HCT116 (cell line): Measurements from ENCODE around the gene ADCYAP1. TPM values are rescaled to one million over a fixed set of nuclear protein-coding genes. Genes with fewer than 3 reads are reported as not detected.

ENCODE experiments used
- ATAC-seq: fragments of 200-7000 bp; cut with Tn5 transposase; 2 replicates; pipeline ENCODE4 v1.9.1; 2020; ENCODE audit warnings: mild to moderate bottlenecking, moderate library complexity
- BruUV-seq: library from RNA; stranded (reverse); fragments of 400-500 nt; replicated peaks from 2 replicates; lab custom pipeline; 2021; lab: Mats Ljungman, UMichigan
- CTCF ChIA-PET: fragments of 300-600 bp; sonication (Branson Sonifier 250); formaldehyde crosslinking; loops from one replicate; lab custom pipeline; 2021; ENCODE audit warnings: antibody characterized with exemption; lab: Charles Lee
- POLR2A ChIA-PET: fragments of 300-600, 350-600 bp; sonication (Branson Sonifier 250); formaldehyde crosslinking; loops from one replicate; lab custom pipeline; 2021; ENCODE audit warnings: antibody characterized with exemption; lab: Charles Lee
- RAD21 ChIA-PET, 2 experiments: fragments of 300-600 bp; sonication (Branson Sonifier 250); formaldehyde crosslinking; loops; one replicate each; lab custom pipeline; 2023; ENCODE audit warnings: low total read pairs in 2 of 2; ENCODE audit not compliant: uncharacterized antibody in 2 of 2, unreplicated experiment in 2 of 2, low non-redundant PET in 1 of 2; lab: Charles Lee
- DNase-seq: peaks from one replicate; pipeline ENCODE4 v3.0.0-alpha.2; 2010; ENCODE audit warnings: low read depth, low spot score
- H2AFZ ChIP-seq: fragments of 200-600 bp; shearing (Covaris generic), sonication (generic); 2 replicates; pipeline ENCODE4 v1.6.1; 2017; ENCODE audit warnings: low read depth, mixed run types, mixed read lengths, antibody characterized with exemption, low read length; ENCODE audit not compliant: poor library complexity, severe bottlenecking
- H3K27ac ChIP-seq: 2 replicates; pipeline ENCODE4 v1.5.1; 2012; ENCODE audit warnings: low read depth, low read length
- H3K27me3 ChIP-seq: fragments of 200-600 bp; sonication (generic); 2 replicates; pipeline ENCODE4 v1.6.1; 2016; ENCODE audit warnings: mixed run types, low read length, mixed read lengths; ENCODE audit not compliant: insufficient read depth
- H3K36me3 ChIP-seq, 2 experiments: fragments of 200-500 bp in 1 of 2; fragments of 200-600 bp in 1 of 2; sonication (Bioruptor generic) in 1 of 2; sonication (generic) in 1 of 2; 2 replicates each; pipeline versions ENCODE4 v1.5.1 to v1.6.1; 2014 to 2016; ENCODE audit warnings: low read length in 2 of 2, inconsistent platforms in 1 of 2, mixed read lengths in 1 of 2, mixed run types in 1 of 2; ENCODE audit not compliant: insufficient read depth in 2 of 2, control insufficient read depth in 1 of 2
- H3K4me1 ChIP-seq, 2 experiments: fragments of 200-600 bp in 1 of 2; sonication (generic) in 1 of 2; 2 replicates each; pipeline versions ENCODE4 v1.5.1 to v1.6.1; 2012 to 2017; ENCODE audit warnings: low read length in 2 of 2, inconsistent platforms in 1 of 2, mild to moderate bottlenecking in 1 of 2, mixed read lengths in 1 of 2, mixed run types in 1 of 2, moderate library complexity in 1 of 2; ENCODE audit not compliant: insufficient read depth in 2 of 2, control insufficient read depth in 1 of 2
- H3K4me2 ChIP-seq: fragments of 200-600 bp; sonication (generic); 2 replicates; pipeline ENCODE4 v1.6.1; 2017; ENCODE audit warnings: mixed run types, low read length, mixed read lengths
- H3K4me3 ChIP-seq, 2 experiments: fragments of 200-600 bp in 1 of 2; sonication (generic) in 1 of 2; replicated peaks in 1 of 2; 2 replicates each; pipeline ENCODE4 v1.5.1; 2011 to 2016; ENCODE audit warnings: low read length in 2 of 2, control low read depth in 1 of 2, low read depth in 1 of 2, mild to moderate bottlenecking in 1 of 2, mixed read lengths in 1 of 2, mixed run types in 1 of 2
- H3K79me2 ChIP-seq: fragments of 200-600 bp; sonication (generic); 2 replicates; pipeline ENCODE4 v1.6.1; 2017; ENCODE audit warnings: mild to moderate bottlenecking, mixed run types, low read length, moderate library complexity, mixed read lengths; ENCODE audit not compliant: insufficient read depth
- H3K9ac ChIP-seq: fragments of 200-600 bp; sonication (generic); 2 replicates; pipeline ENCODE4 v1.6.1; 2016; ENCODE audit warnings: low read length, mixed read lengths
- H3K9me2 ChIP-seq: fragments of 200-600 bp; sonication (generic), shearing (Covaris generic); 2 replicates; pipeline ENCODE4 v1.6.1; 2017; ENCODE audit warnings: mixed run types, mild to moderate bottlenecking, moderate library complexity; ENCODE audit not compliant: insufficient read depth
- H3K9me3 ChIP-seq, 2 experiments: fragments of 200-500 bp in 1 of 2; fragments of 200-600 bp in 1 of 2; sonication (Bioruptor generic) in 1 of 2; sonication (generic) in 1 of 2; 2 replicates each; pipeline ENCODE4 v1.6.1; 2014 to 2017; ENCODE audit warnings: low read length in 2 of 2, mixed read lengths in 2 of 2, inconsistent platforms in 1 of 2, low read depth in 1 of 2, mild to moderate bottlenecking in 1 of 2, mixed run types in 1 of 2, moderate library complexity in 1 of 2; ENCODE audit not compliant: control insufficient read depth in 1 of 2, insufficient read depth in 1 of 2
- H4K20me1 ChIP-seq: fragments of 200-600 bp; sonication (generic), shearing (Covaris generic); 2 replicates; pipeline ENCODE4 v1.6.1; 2017; ENCODE audit warnings: mixed run types, mild to moderate bottlenecking, moderate library complexity; ENCODE audit not compliant: insufficient read depth
- CTCF ChIP-seq, 3 experiments: fragments of 200-600 bp in 1 of 3; sonication (generic) in 1 of 3; IDR thresholded peaks in 2 of 3; conservative IDR thresholded peaks in 1 of 3; 2 replicates each; pipeline ENCODE4 v1.5.1; 2012 to 2017; ENCODE audit warnings: low read depth in 2 of 3, low read length in 2 of 3, antibody characterized with exemption in 1 of 3, borderline replicate concordance in 1 of 3, control low read depth in 1 of 3, mild to moderate bottlenecking in 1 of 3, mixed read lengths in 1 of 3, mixed run types in 1 of 3, moderate library complexity in 1 of 3; ENCODE audit not compliant: insufficient read depth in 1 of 3
- FOSL1 ChIP-seq: IDR thresholded peaks from 2 replicates; pipeline ENCODE4 v1.6.1; 2012; ENCODE audit warnings: low read depth
- REST ChIP-seq: IDR thresholded peaks from 2 replicates; pipeline ENCODE4 v1.6.1; 2012; ENCODE audit warnings: low read depth
- SP1 ChIP-seq: IDR thresholded peaks from 2 replicates; pipeline ENCODE4 v1.6.1; 2012; ENCODE audit warnings: low read depth
- SRF ChIP-seq: IDR thresholded peaks from 2 replicates; pipeline ENCODE4 v1.6.1; 2012; ENCODE audit warnings: low read depth
- YY1 ChIP-seq: IDR thresholded peaks from 2 replicates; pipeline ENCODE4 v1.6.1; 2011; ENCODE audit warnings: low read length, low read depth, moderate library complexity, mild to moderate bottlenecking; ENCODE audit not compliant: insufficient replicate concordance; ENCODE audit errors: extremely low read depth
- ZFX ChIP-seq: fragments of 450-650 bp; IDR thresholded peaks from 2 replicates; pipeline ENCODE4 v1.6.1; 2017
- ZNF274 ChIP-seq: fragments of 200-500 bp; sonication (Bioruptor generic); IDR thresholded peaks from 2 replicates; pipeline ENCODE4 v1.6.1; 2014; ENCODE audit warnings: mild to moderate bottlenecking, low read depth, low read length, inconsistent platforms
- intact Hi-C: fragments of 100-400 bp; cut with micrococcal nuclease; formaldehyde crosslinking; loops from 2 replicates; pipeline ENCODE4 v1.10.0; 2022
- total RNA-seq: library from RNA; stranded (reverse); gene quantifications from one replicate; pipeline ENCODE4 v1.2.1, GENCODE V29; 2021; ENCODE audit not compliant: unreplicated experiment

Gene ADCYAP1
- total RNA-seq, 1 experiment from 2014 or later: not detected

GRCh38 chr18:939958-940357, 35.3 kb downstream of the ADCYAP1 start (continued):
- no peak for TF ChIP-seq FOSL1
- TF ChIP-seq CTCF (IDR thresholded peaks at IDR 0.05 in 2 of 3, conservative IDR thresholded peaks at IDR 0.05 in 1 of 3; ENCODE audit: borderline replicate concordance in 1 of 3, insufficient read depth in 1 of 3, low read depth in 2 of 3, low read length in 2 of 3): no peak
- TF ChIP-seq YY1: no peak
- TF ChIP-seq ZNF274: no peak
- no peak for TF ChIP-seq ZFX

DNA sequence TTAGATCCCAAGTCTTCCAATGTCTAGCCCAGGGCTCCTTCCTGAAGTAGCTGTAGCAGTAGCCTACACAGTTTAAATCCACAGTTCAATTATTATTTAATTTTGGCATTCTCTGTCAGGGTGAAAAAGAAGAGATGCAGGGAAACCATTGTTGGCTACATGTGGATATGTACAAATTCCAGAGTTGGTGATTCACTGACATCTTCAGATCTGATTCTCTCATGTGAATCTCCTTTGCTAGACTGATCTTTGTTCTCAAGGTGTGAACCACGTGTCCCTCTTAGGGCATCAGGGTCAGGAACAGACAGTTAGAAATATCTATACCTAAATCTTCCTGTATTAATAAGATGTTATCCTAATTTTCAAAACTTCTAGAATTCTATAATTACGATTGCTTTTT, 36.7 kb downstream of the ADCYAP1 start:
- Histone ChIP-seq H4K20me1 (no peaks in the 10 kb centered on the region), H3K27ac (no peak overlapping the region), H3K4me1 (peaks cover 0 to 8% of the 10 kb centered on the region in 2 experiments; a peak in 1 of 4 replicates), H3K36me3 (no peaks in the 10 kb centered on the region), H3K9me2 (no peaks in the 10 kb centered on the region), H2AFZ (no peak overlapping the region), H3K9ac (no peak overlapping the region), H3K9me3 (no peaks in the 10 kb centered on the region), H3K79me2 (no peaks in the 10 kb centered on the region), H3K4me2 (no peak overlapping the region), H3K4me3 (no peak overlapping the region), H3K27me3 (no peaks in the 10 kb centered on the region)
- ChIA-PET POLR2A (no interaction called here), RAD21 (no interaction called here), CTCF (no interaction called here)
- intact Hi-C loops: no loop called here
- ATAC-seq: no peak
- BruUV-seq: no TSS peak
- TF ChIP-seq REST: no peak
- TF ChIP-seq SP1: no peak
- no peak for TF ChIP-seq SRF
- TF ChIP-seq FOSL1: no peak
- TF ChIP-seq CTCF (IDR thresholded peaks at IDR 0.05 in 2 of 3, conservative IDR thresholded peaks at IDR 0.05 in 1 of 3; ENCODE audit: borderline replicate concordance in 1 of 3, insufficient read depth in 1 of 3, low read depth in 2 of 3, low read length in 2 of 3): no peak
- TF ChIP-seq YY1: no peak
- no peak for DNase-seq
